GM18868 (cell line): ENCODE results near the gene TRAF3.
A peak's percentile ranks its signal among the peaks of the same experiment; 100 is the strongest.
"Not testable (repeated sequence)": the region's sequence is repeated elsewhere in the genome, so short reads cannot be mapped to it uniquely, and the experiment has no call there.

Source experiments
- ATAC-seq: cut with Tn5 transposase; IDR thresholded peaks from one replicate; pipeline ENCODE4 v1.9.1; 2021; ENCODE audit warnings: mild to moderate bottlenecking, moderate library complexity; ENCODE audit not compliant: unreplicated experiment

TRAF3 gene

DNA sequence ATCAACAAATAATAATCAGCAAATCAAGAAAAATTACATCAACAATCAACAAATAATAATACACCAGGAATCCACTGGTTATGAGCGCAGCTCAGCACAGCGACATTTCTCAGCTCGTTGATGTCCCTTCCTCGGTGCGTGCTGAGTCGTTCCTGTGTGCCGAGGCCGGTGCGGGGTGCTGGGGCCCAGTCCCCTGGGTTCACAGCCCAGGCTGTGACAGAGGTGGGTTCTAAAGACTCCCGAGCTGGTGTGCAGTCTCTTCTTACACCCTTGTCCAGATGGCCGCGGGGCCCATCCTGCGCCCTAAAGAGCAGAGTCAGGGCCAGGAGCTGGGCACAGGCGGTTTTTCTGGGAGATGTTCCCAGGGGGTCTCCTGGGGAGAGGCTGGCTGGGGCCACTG lies 26.9 kb upstream of the TRAF3 start:
- ATAC-seq = no peak

DNA sequence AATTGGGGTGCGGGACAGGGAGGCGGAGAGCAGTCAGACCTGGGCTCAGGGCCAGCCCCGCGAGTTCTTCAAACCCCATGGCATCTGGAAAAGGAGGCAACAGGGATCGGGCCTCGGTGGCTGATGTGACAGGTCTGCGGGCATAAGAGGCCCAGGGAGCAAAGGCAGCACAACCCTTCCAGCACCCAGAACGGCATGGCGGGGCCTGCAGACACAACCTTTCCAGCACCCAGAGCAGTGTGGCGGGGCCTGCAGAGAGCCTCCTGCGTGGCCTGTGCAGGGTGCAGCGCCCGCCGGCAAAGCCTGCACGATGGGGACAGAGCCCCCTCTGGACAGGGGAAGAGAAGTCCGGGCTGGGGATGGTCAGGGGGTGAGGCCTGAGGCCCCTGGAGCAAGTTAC lies 26.2 kb upstream of the TRAF3 start:
- no peak for ATAC-seq

- ATAC-seq = no peak
Measured at GRCh38 chr14:102752239-102752847, 24.9 kb upstream of the TRAF3 start.

- peak; percentile 66 for ATAC-seq
Measured at GRCh38 chr14:102754370-102755262, 22.6 kb upstream of the TRAF3 start.

- no peak for ATAC-seq
Measured at GRCh38 chr14:102757646-102758045, 19.6 kb upstream of the TRAF3 start.

DNA sequence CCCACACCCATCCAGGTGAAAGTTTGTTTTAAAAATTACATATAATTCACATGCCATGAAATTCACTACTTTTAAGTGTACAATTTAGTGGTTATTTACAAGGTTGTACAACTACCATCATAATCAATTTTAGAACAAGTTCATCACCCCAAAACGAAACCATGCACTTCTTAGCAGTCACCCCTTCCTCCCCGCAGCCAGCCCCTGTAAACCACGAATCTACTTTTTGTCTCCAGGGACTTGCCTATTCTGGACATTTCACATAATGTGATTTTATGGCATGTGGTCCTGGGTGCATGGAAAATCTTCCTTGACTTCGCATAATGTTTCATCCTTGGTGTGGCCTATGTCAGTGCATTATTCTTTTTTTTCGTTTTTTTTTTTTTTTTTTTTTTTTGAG lies 19.2 kb upstream of the TRAF3 start:
- ATAC-seq = peak; percentile 39

- ATAC-seq = no peak
Measured at GRCh38 chr14:102759456-102760187, 17.6 kb upstream of the TRAF3 start.

GRCh38 chr14:102760496-102761193 lies 16.6 kb upstream of the TRAF3 start:
- no peak for ATAC-seq

- ATAC-seq = no peak
Measured at GRCh38 chr14:102761206-102761605, 16.0 kb upstream of the TRAF3 start.

DNA sequence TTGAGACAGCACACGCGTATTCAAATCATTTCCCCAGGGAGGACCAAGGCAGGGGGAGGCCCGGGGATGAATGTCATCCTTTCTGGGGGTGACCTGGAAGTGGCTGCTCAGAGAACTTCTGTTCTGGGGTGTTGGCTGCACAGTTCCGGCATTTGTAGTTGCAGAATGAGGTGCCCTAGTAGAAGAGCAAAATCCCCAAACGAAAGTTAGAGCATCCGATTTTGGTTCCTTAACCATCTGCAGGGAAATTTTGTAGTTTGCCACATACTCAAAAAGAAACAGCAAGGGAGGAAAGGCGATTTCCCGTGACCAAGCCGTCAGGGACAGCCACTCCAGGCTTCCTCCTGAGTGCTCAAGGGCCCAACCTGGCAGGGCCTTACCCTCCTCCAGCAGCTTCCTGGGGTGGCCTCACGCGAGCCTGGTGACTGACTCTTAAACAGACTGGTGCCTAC lies 13.0 kb upstream of the TRAF3 start:
- ATAC-seq = peak; percentile 67

DNA sequence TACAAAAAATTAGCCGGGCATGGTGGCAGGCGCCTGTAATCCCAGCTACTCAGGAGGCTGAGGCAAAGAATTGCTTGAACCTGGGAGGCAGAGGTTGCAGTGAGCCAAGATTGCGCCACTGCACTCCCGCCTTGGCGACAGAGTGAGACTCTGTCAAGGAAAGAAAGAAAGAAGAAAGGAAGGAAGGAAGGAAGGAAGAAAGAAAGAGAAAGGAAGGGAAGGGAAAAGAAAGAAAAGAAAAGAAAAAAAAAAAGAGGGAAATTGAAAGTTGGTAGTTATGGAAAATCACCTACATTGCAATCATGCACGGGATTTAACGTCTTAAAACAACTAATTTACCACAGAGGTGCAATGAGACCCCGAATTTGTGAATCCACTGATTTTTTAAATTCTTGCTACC lies 11.5 kb upstream of the TRAF3 start:
- ATAC-seq = not testable (repeated sequence)

- peak; percentile 68 for ATAC-seq
Measured at GRCh38 chr14:102768223-102769048, 8.8 kb upstream of the TRAF3 start.

DNA sequence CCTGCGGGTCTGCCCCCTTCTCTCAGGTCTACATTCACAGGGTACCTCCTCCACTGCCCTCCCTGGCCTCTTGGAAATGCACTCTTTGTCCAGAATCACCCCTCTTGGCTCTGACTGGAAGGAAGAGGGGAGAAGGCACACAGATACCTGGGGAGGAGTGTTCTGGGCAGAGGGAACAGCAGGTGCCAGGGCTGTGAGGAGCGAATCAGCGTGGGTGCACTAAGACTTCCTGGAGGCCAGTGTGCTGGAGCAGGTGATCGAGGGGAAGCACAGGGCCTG lies 8.3 kb upstream of the TRAF3 start:
- no peak for ATAC-seq

- no peak for ATAC-seq
Measured at GRCh38 chr14:102770147-102771123, 6.8 kb upstream of the TRAF3 start.

DNA sequence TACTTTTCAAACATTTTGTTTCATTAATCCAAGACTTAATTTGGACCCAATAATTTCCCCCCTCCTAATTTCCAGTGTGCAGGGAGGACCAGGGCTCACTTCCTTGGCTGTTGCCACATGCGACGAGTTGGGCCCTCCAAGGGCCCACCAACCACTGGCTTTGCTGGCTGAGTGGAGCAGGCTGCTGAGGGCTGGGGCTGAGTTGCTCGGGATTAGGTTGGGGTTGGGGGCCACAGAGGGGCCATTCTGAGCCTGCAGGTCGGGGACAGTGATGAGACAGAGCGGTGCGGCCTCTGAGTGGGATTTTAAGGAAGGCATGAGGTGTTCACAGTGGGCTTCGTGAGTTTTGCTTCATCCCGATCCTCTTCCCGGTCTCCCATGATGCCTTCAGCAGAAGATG lies 6.1 kb upstream of the TRAF3 start:
- ATAC-seq = no peak

GRCh38 chr14:102772781-102773570 lies 4.3 kb upstream of the TRAF3 start:
- ATAC-seq = no peak

GRCh38 chr14:102774391-102775153 lies 2.7 kb upstream of the TRAF3 start:
- peak; percentile 43 for ATAC-seq
